SK-N-MC (cell line): ENCODE results near the gene FBXL4.

Experiments
- EZH2 ChIP-seq: fragments of 200-600 bp; sonication (generic); IDR thresholded peaks from one replicate; pipeline ENCODE4 v1.6.1; 2017; ENCODE audit warnings: antibody characterized with exemption
- FOXP2 ChIP-seq: optimal IDR thresholded peaks from 2 replicates; pipeline ENCODE3; 2011; ENCODE audit warnings: mild to moderate bottlenecking, moderate library complexity; ENCODE audit not compliant: insufficient read depth; ENCODE audit errors: extremely low read length, control extremely low read depth
- POLR2AphosphoS5 ChIP-seq: IDR thresholded peaks from 2 replicates; pipeline ENCODE4 v1.6.1; 2012; ENCODE audit warnings: mild to moderate bottlenecking, low read depth, low read length, borderline replicate concordance

DNA sequence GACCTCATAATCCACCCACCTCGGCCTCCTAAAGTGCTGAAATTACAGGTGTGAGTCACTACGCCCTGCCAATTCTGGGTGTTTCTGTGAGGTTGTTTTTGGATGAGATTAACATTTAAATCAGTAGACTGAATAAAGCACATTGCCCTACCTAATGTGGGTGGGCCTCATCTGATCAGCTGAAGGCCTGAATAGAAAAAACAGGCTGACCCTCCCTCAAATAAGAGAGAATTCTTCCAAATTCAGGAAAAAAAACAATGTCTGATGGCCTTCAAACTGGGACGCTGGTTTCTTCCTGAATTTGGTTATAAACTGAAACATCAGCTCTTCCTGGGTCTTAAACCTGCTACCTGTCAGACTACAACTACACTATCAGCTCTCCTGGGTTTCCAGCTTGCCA, 62.4 kb downstream of the FBXL4 start:
- no peak for TF ChIP-seq EZH2
- TF ChIP-seq POLR2AphosphoS5: no peak
- no peak for TF ChIP-seq FOXP2
